HCT116 (cell line): ENCODE measurements around the gene SHISA7.

Experiments
- CEBPB ChIP-seq: IDR thresholded peaks from 2 replicates; pipeline ENCODE4 v1.6.1; 2012; ENCODE audit warnings: low read depth
- EGR1 ChIP-seq: IDR thresholded peaks from 2 replicates; pipeline ENCODE4 v1.6.1; 2012; ENCODE audit warnings: low read depth
- EZH2 ChIP-seq: fragments of 200-600 bp; sonication (generic); IDR thresholded peaks from 2 replicates; pipeline ENCODE4 v1.6.1; 2017; ENCODE audit warnings: antibody characterized with exemption, mixed run types
- JUND ChIP-seq: IDR thresholded peaks from 2 replicates; pipeline ENCODE4 v1.6.1; 2012
- POLR2A ChIP-seq: IDR thresholded peaks from 2 replicates; pipeline ENCODE4 v1.7.0; 2011; ENCODE audit warnings: borderline replicate concordance; ENCODE audit not compliant: insufficient read depth, insufficient read length; ENCODE audit errors: extremely low read depth
- POLR2AphosphoS5 ChIP-seq: IDR thresholded peaks from 2 replicates; pipeline ENCODE4 v1.6.1; 2011; ENCODE audit warnings: mild to moderate bottlenecking, low read depth, low read length, moderate library complexity
- RAD21 ChIP-seq: IDR thresholded peaks from 2 replicates; pipeline ENCODE4 v1.6.1; 2012; ENCODE audit warnings: low read depth, mild to moderate bottlenecking
- SIN3A ChIP-seq: IDR thresholded peaks from 2 replicates; pipeline ENCODE4 v1.6.1; 2012; ENCODE audit warnings: low read depth
- SP1 ChIP-seq: IDR thresholded peaks from 2 replicates; pipeline ENCODE4 v1.6.1; 2012; ENCODE audit warnings: low read depth
- SRF ChIP-seq: IDR thresholded peaks from 2 replicates; pipeline ENCODE4 v1.6.1; 2012; ENCODE audit warnings: low read depth
- ZFX ChIP-seq: fragments of 450-650 bp; IDR thresholded peaks from 2 replicates; pipeline ENCODE4 v1.6.1; 2017
- TF ChIP-seq, protein P1 (sequence below), 3 experiments: fragments of 200-600 bp in 1 of 3; sonication (generic) in 1 of 3; IDR thresholded peaks in 2 of 3; conservative IDR thresholded peaks in 1 of 3; 2 replicates each; pipeline ENCODE4 v1.5.1; 2012 to 2017; ENCODE audit warnings: low read depth in 2 of 3, low read length in 2 of 3, antibody characterized with exemption in 1 of 3, borderline replicate concordance in 1 of 3, control low read depth in 1 of 3, mild to moderate bottlenecking in 1 of 3, mixed read lengths in 1 of 3, mixed run types in 1 of 3, moderate library complexity in 1 of 3; ENCODE audit not compliant: insufficient read depth in 1 of 3
- TF ChIP-seq, protein P2 (sequence below): IDR thresholded peaks from 2 replicates; pipeline ENCODE4 v1.6.1; 2012

DNA sequence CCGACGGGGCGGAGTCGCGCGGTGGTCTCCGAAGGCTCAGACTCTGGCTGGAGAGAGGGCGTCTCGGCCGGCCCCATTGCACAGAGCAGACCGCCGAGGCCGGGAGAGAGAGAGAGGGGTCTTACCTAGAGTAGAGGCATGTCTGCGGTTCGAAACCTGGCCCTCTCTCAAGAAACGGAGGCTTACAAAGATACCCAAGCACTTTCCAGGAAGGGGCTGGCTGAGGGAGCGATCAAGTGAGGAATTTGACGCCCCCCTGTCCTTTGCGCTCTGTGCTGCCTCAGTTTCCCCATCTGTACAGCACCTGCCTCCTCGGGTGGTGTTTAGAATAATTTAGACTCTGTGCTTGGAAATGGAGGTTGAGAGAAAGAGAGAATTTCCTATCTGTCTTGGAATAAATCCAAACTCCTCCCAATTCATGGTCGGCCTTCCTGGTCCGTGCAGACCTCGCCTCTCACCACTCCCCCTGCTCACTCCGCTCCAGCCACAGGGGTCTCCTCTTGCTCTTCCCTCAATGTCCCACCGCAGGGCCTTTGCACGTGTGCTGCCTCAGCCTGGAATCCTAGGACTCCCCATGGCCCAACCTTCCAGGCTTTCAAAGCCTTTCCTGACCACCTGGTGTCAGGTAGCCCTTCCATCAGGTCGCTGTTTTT is 19.0 kb upstream of the SHISA7 start:
- TF ChIP-seq, protein P1, sequence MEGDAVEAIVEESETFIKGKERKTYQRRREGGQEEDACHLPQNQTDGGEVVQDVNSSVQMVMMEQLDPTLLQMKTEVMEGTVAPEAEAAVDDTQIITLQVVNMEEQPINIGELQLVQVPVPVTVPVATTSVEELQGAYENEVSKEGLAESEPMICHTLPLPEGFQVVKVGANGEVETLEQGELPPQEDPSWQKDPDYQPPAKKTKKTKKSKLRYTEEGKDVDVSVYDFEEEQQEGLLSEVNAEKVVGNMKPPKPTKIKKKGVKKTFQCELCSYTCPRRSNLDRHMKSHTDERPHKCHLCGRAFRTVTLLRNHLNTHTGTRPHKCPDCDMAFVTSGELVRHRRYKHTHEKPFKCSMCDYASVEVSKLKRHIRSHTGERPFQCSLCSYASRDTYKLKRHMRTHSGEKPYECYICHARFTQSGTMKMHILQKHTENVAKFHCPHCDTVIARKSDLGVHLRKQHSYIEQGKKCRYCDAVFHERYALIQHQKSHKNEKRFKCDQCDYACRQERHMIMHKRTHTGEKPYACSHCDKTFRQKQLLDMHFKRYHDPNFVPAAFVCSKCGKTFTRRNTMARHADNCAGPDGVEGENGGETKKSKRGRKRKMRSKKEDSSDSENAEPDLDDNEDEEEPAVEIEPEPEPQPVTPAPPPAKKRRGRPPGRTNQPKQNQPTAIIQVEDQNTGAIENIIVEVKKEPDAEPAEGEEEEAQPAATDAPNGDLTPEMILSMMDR (IDR thresholded peaks at IDR 0.05 in 2 of 3, conservative IDR thresholded peaks at IDR 0.05 in 1 of 3; ENCODE audit: borderline replicate concordance in 1 of 3, insufficient read depth in 1 of 3, low read depth in 2 of 3, low read length in 2 of 3), result no peak
- TF ChIP-seq SRF, result no peak
- no peak for TF ChIP-seq CEBPB
- TF ChIP-seq RAD21, result no peak
- TF ChIP-seq POLR2AphosphoS5, result peak; percentile 52
- TF ChIP-seq, protein P2, sequence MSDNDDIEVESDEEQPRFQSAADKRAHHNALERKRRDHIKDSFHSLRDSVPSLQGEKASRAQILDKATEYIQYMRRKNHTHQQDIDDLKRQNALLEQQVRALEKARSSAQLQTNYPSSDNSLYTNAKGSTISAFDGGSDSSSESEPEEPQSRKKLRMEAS, result 0 out of 2 replicates have a peak, but pooled peaks have one; percentile 4
- TF ChIP-seq EGR1, result no peak
- no peak for TF ChIP-seq EZH2
- TF ChIP-seq ZFX, result no peak
- TF ChIP-seq SP1, result no peak
- TF ChIP-seq POLR2A, result no peak
- no peak for TF ChIP-seq JUND
- no peak for TF ChIP-seq SIN3A
